NB4 (cell line): ENCODE results near the gene CCDC142.

Experiments used
- DNase-seq: peaks from one replicate; pipeline ENCODE4 v3.0.0; 2010; ENCODE audit warnings: low read depth
- H3K4me3 ChIP-seq: one replicate; pipeline ENCODE4 v1.5.1; 2011; ENCODE audit warnings: mild to moderate bottlenecking, low read depth, low read length, moderate library complexity
- CTCF ChIP-seq: IDR thresholded peaks from one replicate; pipeline ENCODE4 v1.5.1; 2012; ENCODE audit warnings: low read depth, low read length
- MAX ChIP-seq: IDR thresholded peaks from 2 replicates; pipeline ENCODE4 v1.6.1; 2011; ENCODE audit warnings: low read depth, low read length
- MYC ChIP-seq: IDR thresholded peaks from 2 replicates; pipeline ENCODE4 v1.6.1; 2011; ENCODE audit warnings: low read depth, low read length
- POLR2A ChIP-seq: IDR thresholded peaks from 2 replicates; pipeline ENCODE4 v1.6.1; 2011; ENCODE audit warnings: mild to moderate bottlenecking; ENCODE audit not compliant: insufficient read length; ENCODE audit errors: extremely low read depth

The CCDC142 gene

GRCh38 chr2:74507926-74508520, 25.2 kb upstream of the CCDC142 start:
- peak overlapping the region; percentile 70 for H3K4me3 ChIP-seq
- TF ChIP-seq CTCF (no peak), POLR2A (no peak), MYC (no peak), MAX (no peak)
- peak; percentile 34 for DNase-seq

GRCh38 chr2:74507145-74507925, 24.5 kb upstream of the CCDC142 start, which contains the start of gene PCGF1:
Gene PCGF1, minus strand, starts transcription at chr2:74507695. Its CDS starts 27 bp downstream, at chr2:74507668.
- TF ChIP-seq MAX (peak; percentile 93), POLR2A (peak; percentile 54), CTCF (peak; percentile 70), MYC (peak; percentile 92)
- DNase-seq: peak; percentile 98
- H3K4me3 ChIP-seq: peak within 1 kb of the TSS; percentile 70

DNA sequence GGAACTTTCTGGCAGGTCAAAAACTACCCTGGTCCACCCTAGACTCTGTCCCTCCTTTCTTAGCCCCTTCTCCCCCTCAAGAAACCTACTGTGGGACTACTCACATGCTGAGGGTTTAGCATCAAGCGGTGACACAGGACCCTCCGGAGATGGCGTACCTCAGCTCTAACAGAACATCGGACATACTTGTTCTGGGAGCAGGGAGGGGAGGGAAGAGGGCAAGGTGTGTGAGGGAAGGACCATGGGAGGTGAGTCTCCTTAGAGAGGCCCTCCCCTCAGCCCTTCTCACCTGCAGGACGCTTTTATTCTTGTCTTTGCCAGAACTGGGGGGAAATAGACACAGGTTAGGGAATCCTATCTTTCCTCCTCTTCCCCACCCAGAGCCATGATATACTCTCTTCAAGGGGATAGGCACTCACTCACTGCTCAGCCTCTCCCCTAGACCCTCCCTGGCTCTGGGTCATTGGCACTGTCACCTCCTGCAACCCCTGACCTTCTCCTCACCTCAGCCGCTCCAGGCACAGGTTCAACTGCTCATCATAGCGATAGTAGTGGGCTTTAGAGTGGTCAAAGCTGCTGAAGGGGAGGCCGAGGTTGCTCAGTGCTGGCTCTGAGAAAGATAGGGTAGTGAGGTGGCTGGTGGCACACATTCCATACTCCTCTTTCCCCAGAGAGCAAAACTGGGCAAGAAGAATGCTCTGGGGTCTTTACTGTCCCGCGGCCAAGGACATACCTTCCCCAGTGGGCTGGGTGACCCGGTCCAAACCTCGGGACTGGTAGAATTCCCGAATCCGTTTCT, 22.8 kb upstream of the CCDC142 start:
- DNase-seq: no peak
- H3K4me3 ChIP-seq: peak overlapping the region; percentile 39
- TF ChIP-seq MAX (no peak), MYC (no peak), CTCF (no peak), POLR2A (no peak)

- TF ChIP-seq MAX (no peak), MYC (no peak), CTCF (no peak)
- H3K4me3 ChIP-seq: no peak overlapping the region
- no peak for DNase-seq
These were observed 21.8 kb upstream of the CCDC142 start for GRCh38 chr2:74504591-74504990.

- TF ChIP-seq MAX (no peak), MYC (no peak), CTCF (no peak), POLR2A (no peak)
- DNase-seq: no peak
- H3K4me3 ChIP-seq: no peak overlapping the region
These were observed 21.0 kb upstream of the CCDC142 start for GRCh38 chr2:74503506-74504475.
